Suprapubic skin (tissue), 4 donors: Measurements from ENCODE around the gene RXRA. TPM values are rescaled to one million over a fixed set of nuclear protein-coding genes. Genes with fewer than 3 reads are reported as not detected.
A peak's percentile ranks its signal among the peaks of the same experiment; 100 is the strongest.

Experiments
- DNase-seq, 2 donors: peaks; one replicate each; pipeline ENCODE4 v3.0.0-alpha.2; 2019; ENCODE audit warnings: low spot score in 2 of 2
- H3K27ac ChIP-seq: fragments of 200-600 bp; sonication (generic); one replicate; pipeline ENCODE4 v1.5.1; 2019
- H3K27me3 ChIP-seq: fragments of 200-600 bp; sonication (generic); one replicate; pipeline ENCODE4 v1.5.1; 2019
- H3K36me3 ChIP-seq: fragments of 200-600 bp; sonication (generic); one replicate; pipeline ENCODE4 v1.5.1; 2019
- H3K4me1 ChIP-seq: fragments of 200-600 bp; sonication (generic); one replicate; pipeline ENCODE4 v1.5.1; 2019
- H3K4me3 ChIP-seq: fragments of 200-600 bp; sonication (generic); one replicate; pipeline ENCODE4 v1.5.1; 2019; ENCODE audit warnings: mild to moderate bottlenecking
- H3K9me3 ChIP-seq: fragments of 200-600 bp; sonication (generic); one replicate; pipeline ENCODE4 v1.5.1; 2019
- CTCF ChIP-seq, 2 donors: fragments of 200-600 bp in 1 of 2; fragments of 450-650 bp in 1 of 2; sonication (generic) in 1 of 2; IDR thresholded peaks; one replicate each; pipeline ENCODE4 v1.5.1; 2016 to 2019; ENCODE audit warnings: antibody characterized with exemption in 2 of 2, mild to moderate bottlenecking in 1 of 2, moderate library complexity in 1 of 2
- EP300 ChIP-seq: sonication (generic); formaldehyde crosslinking; IDR thresholded peaks from one replicate; pipeline ENCODE4 v1.6.1; 2017; ENCODE audit warnings: antibody characterized with exemption
- POLR2A ChIP-seq, 2 donors: fragments of 450-650 bp; IDR thresholded peaks; one replicate each; pipeline ENCODE4 v1.6.1; 2017; ENCODE audit warnings: antibody characterized with exemption in 2 of 2, mild to moderate bottlenecking in 2 of 2, moderate library complexity in 2 of 2
- POLR2AphosphoS5 ChIP-seq, 3 donors: sonication (generic); formaldehyde crosslinking; IDR thresholded peaks; one replicate each; pipeline ENCODE4 v1.6.1; 2017; ENCODE audit warnings: antibody characterized with exemption in 3 of 3
- whole genome bisulfite sequencing: methylation state at CpG from one replicate; pipeline ENCODE4 v1.1.5; 2018; 5-methylcytosine and 5-hydroxymethylcytosine counted together
- total RNA-seq, 4 donors: library from RNA; depleted of rRNA; stranded (reverse); fragments of >200 nt; gene quantifications; one replicate each; pipeline ENCODE4 v1.1.0, GENCODE V29; 2016

The RXRA gene
- total RNA-seq, 4 donors from 2014 or later = 165 to 240 (median 185) TPM

DNA sequence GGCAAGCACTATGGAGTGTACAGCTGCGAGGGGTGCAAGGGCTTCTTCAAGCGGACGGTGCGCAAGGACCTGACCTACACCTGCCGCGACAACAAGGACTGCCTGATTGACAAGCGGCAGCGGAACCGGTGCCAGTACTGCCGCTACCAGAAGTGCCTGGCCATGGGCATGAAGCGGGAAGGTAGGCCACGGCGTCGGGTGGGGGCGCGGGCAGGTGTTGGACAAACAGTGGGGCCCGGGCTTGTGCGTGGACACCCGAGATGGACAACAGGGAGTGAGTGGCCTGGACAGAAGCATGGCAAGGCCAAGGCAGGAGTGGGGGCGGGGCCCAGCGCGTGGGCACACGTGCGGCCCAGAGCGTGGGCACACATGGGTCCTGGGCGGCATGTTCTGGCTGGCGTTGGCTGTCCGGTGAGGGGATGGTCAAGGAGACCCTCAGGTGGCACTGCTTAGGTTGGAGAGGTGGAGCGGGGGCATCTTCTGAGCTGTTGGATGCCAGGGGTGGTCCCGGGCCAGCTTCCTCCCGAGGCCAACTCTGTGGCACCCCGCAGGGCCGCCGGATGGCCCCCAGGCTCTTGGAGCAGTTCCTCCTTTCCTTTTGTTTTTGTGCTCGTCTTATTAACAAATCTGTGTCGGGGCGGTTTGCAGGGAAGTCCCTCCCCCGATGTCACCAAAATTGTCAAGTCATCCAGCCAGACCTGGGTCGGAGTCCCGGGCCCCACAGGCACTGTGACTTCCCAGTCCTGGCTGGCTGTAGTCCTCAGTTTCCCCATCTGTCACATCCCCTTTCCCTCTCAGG lies 82.9 kb downstream of the RXRA start:
- 58% methylated on average over 11 of the region's 40 CpGs for WGBS
- DNase-seq = no peak
- H3K4me3 ChIP-seq = no peak overlapping the region
- no peaks in the 10 kb centered on the region for H3K27me3 ChIP-seq
- peaks cover 100% of the 10 kb centered on the region for H3K4me1 ChIP-seq
- peak overlapping the region; percentile 82 for H3K27ac ChIP-seq
- no peaks in the 10 kb centered on the region for H3K9me3 ChIP-seq
- H3K36me3 ChIP-seq = peaks cover 8% of the 10 kb centered on the region
- no peak for TF ChIP-seq POLR2AphosphoS5 (IDR thresholded peaks at IDR 0.05)
- TF ChIP-seq CTCF (IDR thresholded peaks at IDR 0.05) = no peak
- no peak for TF ChIP-seq EP300
- TF ChIP-seq POLR2A (IDR thresholded peaks at IDR 0.05) = no peak

DNA sequence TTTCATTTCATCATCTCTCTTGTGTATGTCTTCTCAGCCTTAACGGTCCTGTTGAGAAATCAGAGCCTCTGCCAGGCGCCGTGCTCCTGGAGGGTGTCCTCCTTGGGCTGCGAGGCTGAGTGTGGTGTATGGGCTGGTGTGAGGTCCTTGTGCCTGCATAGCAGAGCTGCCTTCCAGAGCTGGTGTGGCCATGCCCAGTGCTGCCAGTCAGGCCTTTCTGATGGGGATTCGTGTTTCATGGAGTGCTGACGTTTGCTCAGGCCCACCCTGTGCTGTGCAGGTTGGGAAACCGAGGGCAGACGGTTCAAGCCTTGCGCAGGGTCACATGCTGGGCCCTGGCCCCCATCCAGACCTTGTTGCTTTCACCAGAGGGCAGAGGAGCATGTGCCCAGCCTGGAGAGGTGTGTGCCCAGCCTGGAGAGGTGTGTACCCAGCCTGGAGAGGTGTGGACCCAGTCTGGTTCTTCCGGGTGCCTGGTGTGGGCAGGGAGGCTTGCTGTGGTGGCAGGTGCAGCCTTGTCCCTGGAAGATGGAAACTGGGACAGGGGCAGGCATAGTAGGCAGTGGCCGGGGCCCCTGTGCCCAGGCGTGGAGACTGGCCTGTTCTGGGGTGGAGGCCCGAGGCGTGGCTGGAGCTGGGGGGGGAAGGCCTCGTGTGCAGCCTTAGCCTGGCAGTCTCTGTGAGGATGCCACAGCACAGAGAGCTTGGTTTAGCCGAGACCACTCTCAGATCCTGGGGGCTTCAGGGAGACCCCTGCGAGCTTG lies 84.0 kb downstream of the RXRA start:
- no peak for TF ChIP-seq CTCF (IDR thresholded peaks at IDR 0.05)
- no peak for TF ChIP-seq POLR2A (IDR thresholded peaks at IDR 0.05)
- TF ChIP-seq EP300 = no peak
- no peak for TF ChIP-seq POLR2AphosphoS5 (IDR thresholded peaks at IDR 0.05)
- no peak for DNase-seq
- Histone ChIP-seq H3K4me3 (no peak overlapping the region), H3K9me3 (no peaks in the 10 kb centered on the region), H3K4me1 (peaks cover 100% of the 10 kb centered on the region), H3K27ac (peak overlapping the region; percentile 82), H3K27me3 (no peaks in the 10 kb centered on the region), H3K36me3 (peaks cover 8% of the 10 kb centered on the region)
- 59% methylated on average over 8 of the region's 17 CpGs for WGBS

- Histone ChIP-seq H3K4me3 (no peak overlapping the region), H3K27ac (peak overlapping the region; percentile 81), H3K4me1 (peaks cover 96% of the 10 kb centered on the region), H3K27me3 (no peaks in the 10 kb centered on the region), H3K36me3 (peaks cover 8% of the 10 kb centered on the region), H3K9me3 (no peaks in the 10 kb centered on the region)
- DNase-seq = no peak
- 57% methylated on average over 6 of the region's 12 CpGs for WGBS
- TF ChIP-seq EP300 (no peak), CTCF (IDR thresholded peaks at IDR 0.05) (no peak), POLR2AphosphoS5 (IDR thresholded peaks at IDR 0.05) (no peak), POLR2A (IDR thresholded peaks at IDR 0.05) (no peak)
These were observed 84.6 kb downstream of the RXRA start for GRCh38 chr9:134410835-134411217.

DNA sequence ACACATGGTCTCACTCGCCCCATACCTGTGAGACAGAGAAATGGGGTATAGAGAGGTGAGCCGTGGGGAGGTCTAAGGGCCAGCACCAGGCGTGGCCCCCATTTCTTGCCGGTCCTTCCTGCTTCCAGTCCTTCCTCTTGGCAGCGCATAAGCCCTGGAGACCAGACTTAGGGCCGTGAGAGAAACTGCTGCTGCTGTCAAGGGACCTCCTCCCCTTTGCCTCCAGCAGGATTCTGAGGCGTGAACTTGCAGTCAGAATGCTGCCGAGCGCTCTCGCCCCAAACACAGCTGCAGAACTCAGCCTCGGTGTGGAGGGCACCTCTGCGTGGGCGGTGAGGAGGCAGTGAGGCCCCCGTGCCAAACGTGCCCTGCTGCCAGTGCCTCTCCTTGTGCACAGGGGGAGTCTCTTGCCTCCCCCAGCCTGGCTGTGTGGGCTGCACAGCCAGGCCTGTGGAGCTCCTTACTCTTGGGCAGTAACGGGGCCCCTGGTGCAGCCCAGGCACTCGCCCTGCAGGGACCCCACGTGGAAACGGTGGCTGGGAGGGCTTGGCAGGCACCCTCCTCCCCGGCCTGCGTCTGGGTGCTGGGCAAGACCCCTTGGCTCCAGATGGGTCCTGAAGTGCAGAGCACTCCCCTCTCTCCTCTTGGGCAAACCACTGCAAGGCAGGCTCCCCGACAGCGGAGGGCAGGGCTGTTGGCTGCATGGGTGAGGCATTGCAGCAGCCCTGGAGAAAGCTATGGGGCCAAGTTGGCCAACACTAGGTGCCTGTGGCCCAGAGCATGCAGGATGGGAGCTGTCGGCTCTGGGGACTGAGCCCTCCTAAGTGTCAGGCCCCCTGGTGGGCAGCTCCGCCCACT lies 85.4 kb downstream of the RXRA start:
- Histone ChIP-seq H3K36me3 (peaks cover 13% of the 10 kb centered on the region), H3K27me3 (no peaks in the 10 kb centered on the region), H3K27ac (peak overlapping the region; percentile 81), H3K4me3 (no peak overlapping the region), H3K4me1 (peaks cover 88% of the 10 kb centered on the region), H3K9me3 (no peaks in the 10 kb centered on the region)
- TF ChIP-seq EP300 = no peak
- TF ChIP-seq POLR2AphosphoS5 (IDR thresholded peaks at IDR 0.05) = no peak
- no peak for TF ChIP-seq CTCF (IDR thresholded peaks at IDR 0.05)
- no peak for TF ChIP-seq POLR2A (IDR thresholded peaks at IDR 0.05)
- no peak for DNase-seq
- 33% methylated on average over 4 of the region's 25 CpGs for WGBS
